Transverse colon (tissue), 4 donors: ENCODE measurements around the gene CCDC85C. TPM values are rescaled to one million over a fixed set of nuclear protein-coding genes. Genes with fewer than 3 reads are reported as not detected.

Source experiments
- DNase-seq: peaks from one replicate; pipeline ENCODE4 v3.0.0-alpha.2; 2019
- H3K27ac ChIP-seq, 4 donors: fragments of 200-600 bp; sonication (generic); 2 replicates each; pipeline ENCODE4 v1.5.1; 2016 to 2018; ENCODE audit warnings: inconsistent platforms in 4 of 4
- H3K27me3 ChIP-seq: fragments of 200-600 bp; sonication (generic); 2 replicates; pipeline ENCODE4 v1.5.1; 2017; ENCODE audit warnings: inconsistent platforms
- H3K36me3 ChIP-seq, 4 donors: fragments of 200-600 bp; sonication (generic); 2 replicates each; pipeline ENCODE4 v1.5.1; 2017 to 2019; ENCODE audit warnings: inconsistent platforms in 4 of 4
- H3K4me1 ChIP-seq, 4 donors: fragments of 200-600 bp; sonication (generic); 2 replicates each; pipeline ENCODE4 v1.5.1; 2017 to 2020; ENCODE audit warnings: inconsistent platforms in 4 of 4
- H3K4me3 ChIP-seq, 4 donors: fragments of 200-600 bp; sonication (generic); 1 replicate in 1 of 4; 2 replicates in 3 of 4; pipeline versions ENCODE4 v1.5.1 to v1.6.1; 2017 to 2019; ENCODE audit warnings: inconsistent platforms in 4 of 4
- H3K9me3 ChIP-seq, 2 donors: fragments of 200-600 bp; sonication (generic); 2 replicates each; pipeline ENCODE4 v1.5.1; 2017 to 2019; ENCODE audit warnings: inconsistent platforms in 2 of 2
- EP300 ChIP-seq: sonication (generic); formaldehyde crosslinking; IDR thresholded peaks from one replicate; pipeline ENCODE4 v1.6.1; 2017; ENCODE audit warnings: antibody characterized with exemption, low read depth
- POLR2A ChIP-seq: fragments of 450-650 bp; IDR thresholded peaks from one replicate; pipeline ENCODE4 v1.6.1; 2016; ENCODE audit warnings: antibody characterized with exemption, mild to moderate bottlenecking, moderate library complexity
- POLR2AphosphoS5 ChIP-seq, 3 donors: sonication (generic); formaldehyde crosslinking; IDR thresholded peaks; one replicate each; pipeline ENCODE4 v1.6.1; 2016; ENCODE audit warnings: antibody characterized with exemption in 3 of 3
- WGBS, 2 donors: methylation state at CpG; one replicate each; pipeline ENCODE4 v1.1.5; 2018; ENCODE audit warnings: low coverage in 1 of 2; 5-methylcytosine and 5-hydroxymethylcytosine counted together
- in situ Hi-C, 4 donors: fragments of 200-750 bp; cut with MboI; loops; one replicate each; pipeline versions ENCODE4 v1.15.0 to v1.15.1; 2017; ENCODE audit warnings: low sequenced_read_pairs in 3 of 4, low pct_ligation_motif_present in 1 of 4, low pct_unique_long_range_greater_than_20kb in 1 of 4
- intact Hi-C: fragments of 100-400 bp; cut with DNase I; formaldehyde crosslinking; loops from one replicate; pipeline ENCODE4 v1.15.1; 2023; ENCODE audit warnings: low total_unique reads
- total RNA-seq, 4 donors: library from RNA; depleted of rRNA; stranded (reverse); fragments of >200 nt; gene quantifications; one replicate each; pipeline ENCODE4 v1.1.0, GENCODE V29; 2016
- TF ChIP-seq, protein P1 (sequence below), 5 experiments: fragments of 200-600 bp in 3 of 5; fragments of 450-650 bp in 2 of 5; sonication (generic) in 3 of 5; IDR thresholded peaks; 1 replicate in 2 of 5; 2 replicates in 3 of 5; pipeline ENCODE4 v1.5.1; 2016 to 2017; ENCODE audit warnings: antibody characterized with exemption in 5 of 5, inconsistent platforms in 3 of 5, mild to moderate bottlenecking in 2 of 5, moderate library complexity in 1 of 5

Gene CCDC85C
- total RNA-seq, 4 donors from 2014 or later = 19.3 to 55.4 (median 45.7) TPM

DNA sequence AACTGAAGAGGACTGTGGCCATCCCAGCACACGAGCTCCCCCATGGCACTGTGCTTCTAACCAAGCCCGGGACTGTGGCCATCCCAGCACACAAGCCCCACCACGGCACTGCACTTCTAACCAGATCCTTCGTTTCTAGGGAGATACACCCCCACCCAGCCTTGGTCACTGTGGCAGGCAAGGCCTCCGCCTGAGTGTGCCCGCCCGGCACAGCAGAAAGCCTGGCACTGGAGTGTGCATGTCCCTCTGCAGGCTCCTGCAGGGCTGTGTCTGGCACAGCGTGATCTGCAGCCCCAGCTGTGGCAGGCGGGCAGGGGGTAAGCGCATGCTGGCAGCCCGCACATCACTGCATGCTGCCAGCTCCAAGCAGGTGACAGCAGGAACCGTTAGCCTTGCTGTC, 49.8 kb downstream of the CCDC85C start:
- DNase-seq = no peak
- H3K36me3 ChIP-seq = no peaks in the 10 kb centered on the region
- H3K27me3 ChIP-seq = no peaks in the 10 kb centered on the region
- peaks cover 37 to 50% (median 45%) of the 10 kb centered on the region in 4 donors for H3K4me1 ChIP-seq
- WGBS, 2 donors = 40 to 49% methylated on average over 2 to 9 of the region's 12 CpGs
- peak overlapping the region; percentile 65 to 82 (median 74) for H3K27ac ChIP-seq
- TF ChIP-seq POLR2A = no peak
- no peak for TF ChIP-seq EP300
- TF ChIP-seq, protein P1, sequence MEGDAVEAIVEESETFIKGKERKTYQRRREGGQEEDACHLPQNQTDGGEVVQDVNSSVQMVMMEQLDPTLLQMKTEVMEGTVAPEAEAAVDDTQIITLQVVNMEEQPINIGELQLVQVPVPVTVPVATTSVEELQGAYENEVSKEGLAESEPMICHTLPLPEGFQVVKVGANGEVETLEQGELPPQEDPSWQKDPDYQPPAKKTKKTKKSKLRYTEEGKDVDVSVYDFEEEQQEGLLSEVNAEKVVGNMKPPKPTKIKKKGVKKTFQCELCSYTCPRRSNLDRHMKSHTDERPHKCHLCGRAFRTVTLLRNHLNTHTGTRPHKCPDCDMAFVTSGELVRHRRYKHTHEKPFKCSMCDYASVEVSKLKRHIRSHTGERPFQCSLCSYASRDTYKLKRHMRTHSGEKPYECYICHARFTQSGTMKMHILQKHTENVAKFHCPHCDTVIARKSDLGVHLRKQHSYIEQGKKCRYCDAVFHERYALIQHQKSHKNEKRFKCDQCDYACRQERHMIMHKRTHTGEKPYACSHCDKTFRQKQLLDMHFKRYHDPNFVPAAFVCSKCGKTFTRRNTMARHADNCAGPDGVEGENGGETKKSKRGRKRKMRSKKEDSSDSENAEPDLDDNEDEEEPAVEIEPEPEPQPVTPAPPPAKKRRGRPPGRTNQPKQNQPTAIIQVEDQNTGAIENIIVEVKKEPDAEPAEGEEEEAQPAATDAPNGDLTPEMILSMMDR (IDR thresholded peaks at IDR 0.05) = no peak
- no peak for TF ChIP-seq POLR2AphosphoS5 (IDR thresholded peaks at IDR 0.05)
- no peak overlapping the region for H3K4me3 ChIP-seq
- intact Hi-C loops = no loop called here
- no peaks in the 10 kb centered on the region for H3K9me3 ChIP-seq
- in situ Hi-C loops = no loop called here

- in situ Hi-C loops (no loop called here), intact Hi-C loops (no loop called here)
- Histone ChIP-seq H3K36me3 (no peaks in the 10 kb centered on the region), H3K4me1 (peaks cover 37 to 50% (median 46%) of the 10 kb centered on the region in 4 donors), H3K9me3 (no peaks in the 10 kb centered on the region), H3K27ac (peak overlapping the region; percentile 65 to 82 (median 74)), H3K27me3 (no peaks in the 10 kb centered on the region), H3K4me3 (no peak overlapping the region)
- TF ChIP-seq POLR2A (no peak), EP300 (peak; percentile 67), POLR2AphosphoS5 (IDR thresholded peaks at IDR 0.05) (peak in 2 of 3 donors; percentile 78 to 79)
- TF ChIP-seq, protein P1 (IDR thresholded peaks at IDR 0.05) = peak in 2 of 5 experiments; percentile 29 to 60
- 60% methylated on average over 13 of the region's 13 CpGs; no CpG with 5 or more reads in 1 of the 2 donors for WGBS, 2 donors
- peak; percentile 86 for DNase-seq
These were observed 51.3 kb downstream of the CCDC85C start for GRCh38 chr14:99552572-99553216.

GRCh38 chr14:99552021-99552553, 51.9 kb downstream of the CCDC85C start:
- 73% methylated on average over 8 of the region's 9 CpGs; no CpG with 5 or more reads in 1 of the 2 donors for WGBS, 2 donors
- Histone ChIP-seq H3K36me3 (no peaks in the 10 kb centered on the region), H3K9me3 (no peaks in the 10 kb centered on the region), H3K27ac (peak overlapping the region; percentile 65 to 82 (median 74)), H3K4me3 (no peak overlapping the region), H3K4me1 (peaks cover 37 to 50% (median 46%) of the 10 kb centered on the region in 4 donors), H3K27me3 (no peaks in the 10 kb centered on the region)
- TF ChIP-seq EP300 (no peak), POLR2A (no peak), POLR2AphosphoS5 (IDR thresholded peaks at IDR 0.05) (no peak)
- TF ChIP-seq, protein P1 (IDR thresholded peaks at IDR 0.05) = no peak
- DNase-seq = no peak
- intact Hi-C loops (no loop called here), in situ Hi-C loops (no loop called here)

DNA sequence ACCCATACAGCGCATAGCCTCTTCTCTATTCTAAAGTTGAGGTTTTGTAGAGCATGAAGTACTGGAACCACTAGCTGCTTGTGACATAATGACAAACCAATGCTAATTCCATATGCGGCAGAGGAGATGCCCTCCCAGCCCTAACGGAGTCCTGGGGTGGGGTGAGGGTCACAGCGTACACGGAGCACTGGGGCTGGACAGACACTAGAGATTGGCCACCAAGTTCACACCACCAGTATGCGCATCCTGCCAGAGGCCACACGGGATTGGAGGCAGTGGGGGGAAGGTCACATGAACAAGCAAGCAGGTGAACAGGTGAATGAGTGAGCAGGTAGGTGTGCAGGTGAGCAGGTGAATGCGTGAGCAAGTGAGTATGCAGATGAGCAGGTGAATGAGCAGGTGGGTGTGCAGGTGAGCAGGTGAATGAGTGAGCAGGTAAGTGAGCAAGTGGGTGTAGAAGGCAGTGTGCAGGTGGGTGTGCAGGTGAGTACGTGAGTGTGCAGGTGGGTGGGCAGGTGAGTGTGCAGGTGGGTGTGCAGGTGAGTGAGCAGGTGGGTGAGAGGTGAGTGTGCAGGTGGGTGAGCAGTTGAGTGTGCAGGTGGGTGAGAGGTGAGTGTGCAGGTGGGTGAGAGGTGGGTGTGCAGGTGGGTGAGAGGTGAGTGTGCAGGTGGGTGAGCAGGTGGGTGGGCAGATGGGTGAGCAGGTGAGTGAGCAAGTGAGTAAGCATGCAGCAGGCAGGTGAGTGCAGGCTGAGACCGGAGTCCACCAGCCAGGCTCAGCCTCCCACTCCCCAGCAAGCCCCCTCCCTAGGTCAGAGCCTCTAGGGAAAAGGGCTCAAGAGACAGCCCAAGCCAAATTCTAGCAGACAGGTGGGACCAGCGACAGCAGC, 52.7 kb downstream of the CCDC85C start:
- 52 to 66% methylated on average over 3 to 11 of the region's 11 CpGs for WGBS, 2 donors
- Histone ChIP-seq H3K36me3 (no peaks in the 10 kb centered on the region), H3K9me3 (no peaks in the 10 kb centered on the region), H3K27ac (peak overlapping the region in 2 of 4 donors; percentile 65 to 75), H3K27me3 (no peaks in the 10 kb centered on the region), H3K4me3 (no peak overlapping the region), H3K4me1 (peaks cover 37 to 55% (median 46%) of the 10 kb centered on the region in 4 donors)
- intact Hi-C loops (no loop called here), in situ Hi-C loops (no loop called here)
- no peak for TF ChIP-seq POLR2A
- no peak for TF ChIP-seq POLR2AphosphoS5 (IDR thresholded peaks at IDR 0.05)
- no peak for DNase-seq
